HG02678 (cell line): ENCODE data around the gene DIP2A.
"Not testable (repeated sequence)": the region's sequence is repeated elsewhere in the genome, so short reads cannot be mapped to it uniquely, and the experiment has no call there.

Experiments
- ATAC-seq: cut with Tn5 transposase; IDR thresholded peaks from one replicate; pipeline ENCODE4 v1.9.1; 2021; ENCODE audit warnings: mild to moderate bottlenecking, moderate library complexity; ENCODE audit not compliant: unreplicated experiment

The DIP2A gene

DNA sequence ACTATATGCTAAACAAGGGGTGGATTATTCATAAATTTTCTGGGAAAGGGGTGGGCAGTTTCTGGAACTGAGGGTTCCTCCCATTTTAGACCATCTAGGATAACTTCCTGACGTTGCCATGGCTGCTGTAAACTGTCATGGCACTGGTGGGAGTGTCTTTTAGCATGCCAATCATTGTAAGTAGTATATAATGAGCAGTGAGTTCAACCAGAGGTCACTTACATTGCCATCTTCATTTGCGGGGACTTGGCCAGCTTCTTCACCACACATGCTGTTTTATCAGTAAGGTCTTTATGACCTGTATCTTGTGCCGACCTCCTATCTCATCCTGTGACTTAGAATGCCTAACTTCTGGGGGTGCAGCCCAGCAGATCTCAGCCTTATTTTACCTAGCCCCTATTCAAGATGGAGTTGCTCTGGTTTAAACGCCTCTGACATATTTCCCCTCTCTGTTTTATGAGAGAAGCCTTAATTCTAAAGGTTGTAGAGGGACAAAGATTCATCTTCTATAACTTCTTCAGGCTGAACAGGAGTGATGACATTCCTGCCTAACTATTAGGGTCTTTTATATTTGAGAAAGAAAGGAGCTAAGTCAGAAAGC is 60.4 kb downstream of the DIP2A start:
- no peak for ATAC-seq

DNA sequence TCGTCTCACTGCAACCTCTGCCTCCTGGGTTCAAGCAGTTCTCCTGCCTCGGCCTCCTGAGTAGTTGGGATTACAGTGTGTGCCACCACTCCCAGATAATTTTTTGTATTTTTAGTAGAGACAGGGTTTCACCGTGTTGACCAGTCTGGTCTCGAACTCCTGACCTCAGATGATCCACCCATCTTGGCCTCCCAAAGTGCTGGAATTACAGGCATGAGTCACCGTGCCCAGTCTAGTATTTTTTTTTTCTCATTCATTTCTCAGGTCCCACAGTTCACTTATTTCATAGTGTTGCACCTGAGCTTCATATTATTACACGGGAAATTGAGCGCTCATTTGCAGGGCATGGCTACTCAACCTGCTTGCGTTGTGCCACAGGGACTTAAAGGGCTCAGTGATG is 68.7 kb downstream of the DIP2A start:
- not testable (repeated sequence) for ATAC-seq

DNA sequence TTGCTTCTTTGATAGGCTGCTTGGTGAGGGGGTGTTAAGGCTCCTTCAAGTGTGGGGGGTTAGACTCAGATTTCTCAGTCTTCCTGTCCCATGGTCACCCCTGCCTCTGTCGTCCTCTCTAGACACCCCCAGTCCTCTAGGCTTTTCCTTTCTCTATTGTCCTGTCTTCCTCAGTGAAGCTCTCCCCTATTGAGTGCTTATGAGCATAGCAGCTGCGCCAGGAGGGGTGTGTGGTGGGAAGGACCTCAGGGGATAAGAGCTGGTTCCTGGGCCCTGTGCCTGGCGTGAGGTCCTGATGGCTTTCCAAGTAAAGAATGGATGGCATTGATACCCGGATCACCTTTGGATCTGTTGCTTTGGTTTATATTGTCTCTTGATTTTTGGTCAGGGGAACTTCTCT is 69.1 kb downstream of the DIP2A start:
- no peak for ATAC-seq

GRCh38 chr21:46532080-46532479 is 73.4 kb downstream of the DIP2A start:
- ATAC-seq: no peak

- no peak for ATAC-seq
These were observed 78.3 kb downstream of the DIP2A start for GRCh38 chr21:46537026-46537425.

DNA sequence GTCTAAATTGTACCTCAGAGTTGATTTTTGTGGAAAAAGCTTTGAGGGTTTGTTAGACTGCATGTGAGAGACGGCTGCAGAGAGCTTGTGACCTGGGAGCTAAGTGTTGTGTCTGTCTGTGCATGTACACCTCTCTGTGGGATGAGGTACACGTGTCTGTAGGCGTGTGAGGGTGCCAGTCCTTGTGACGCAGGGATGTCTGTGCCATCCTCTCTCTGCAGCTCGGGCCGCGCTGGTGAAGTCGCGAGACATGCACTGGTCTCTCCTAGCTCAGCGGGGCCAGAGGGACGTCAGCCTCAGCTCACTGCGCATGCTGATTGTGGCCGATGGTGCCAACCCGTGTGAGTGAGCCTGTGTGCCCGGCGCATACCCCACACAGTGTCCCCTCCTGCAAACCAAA is 79.6 kb downstream of the DIP2A start:
- ATAC-seq: no peak

GRCh38 chr21:46538851-46539666 is 80.4 kb downstream of the DIP2A start:
- no peak for ATAC-seq

- ATAC-seq: no peak
These were observed 81.5 kb downstream of the DIP2A start for GRCh38 chr21:46540087-46540710.

GRCh38 chr21:46542588-46543124 is 84.0 kb downstream of the DIP2A start:
- ATAC-seq: no peak

GRCh38 chr21:46543306-46543705 is 84.6 kb downstream of the DIP2A start:
- ATAC-seq: no peak

GRCh38 chr21:46544003-46544402 is 85.3 kb downstream of the DIP2A start:
- no peak for ATAC-seq

DNA sequence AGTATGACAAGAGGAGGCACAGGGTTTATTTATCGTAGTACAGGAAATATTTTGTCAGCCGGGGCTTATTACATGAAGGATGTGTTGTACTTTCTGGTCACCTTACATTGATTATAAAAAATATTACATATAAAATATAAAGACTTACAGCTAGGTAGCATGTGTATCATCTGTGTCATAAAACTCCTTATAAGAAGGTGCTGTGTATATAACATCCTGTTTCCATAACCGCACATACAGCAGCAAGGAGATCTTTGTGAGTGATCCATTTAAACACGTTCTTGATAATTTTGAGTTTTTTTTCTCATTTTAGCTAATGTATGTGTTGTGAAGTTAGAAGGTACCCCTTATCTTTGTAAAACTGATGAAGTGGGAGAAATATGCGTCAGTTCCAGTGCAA is 86.1 kb downstream of the DIP2A start:
- no peak for ATAC-seq

- ATAC-seq: no peak
These were observed 86.7 kb downstream of the DIP2A start for GRCh38 chr21:46545363-46545762.

DNA sequence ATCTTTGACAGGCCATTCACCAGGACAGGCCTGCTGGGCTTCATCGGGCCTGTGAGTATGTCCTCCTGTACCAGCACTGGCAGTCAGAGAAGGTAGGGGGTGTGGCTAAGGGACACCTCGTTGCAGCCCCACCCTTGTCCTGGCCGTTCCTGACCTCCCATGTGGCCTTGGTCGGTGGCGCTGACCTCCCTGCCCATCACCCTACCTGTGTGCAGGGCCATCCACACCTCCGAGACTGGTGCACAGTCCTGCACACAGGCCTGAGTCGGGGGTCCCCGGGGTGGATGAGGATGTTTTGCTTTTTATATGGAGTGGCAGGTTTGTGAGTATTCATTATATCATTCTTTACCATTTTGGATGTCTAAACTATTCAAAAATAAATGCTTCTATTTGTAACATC is 87.2 kb downstream of the DIP2A start:
- no peak for ATAC-seq

DNA sequence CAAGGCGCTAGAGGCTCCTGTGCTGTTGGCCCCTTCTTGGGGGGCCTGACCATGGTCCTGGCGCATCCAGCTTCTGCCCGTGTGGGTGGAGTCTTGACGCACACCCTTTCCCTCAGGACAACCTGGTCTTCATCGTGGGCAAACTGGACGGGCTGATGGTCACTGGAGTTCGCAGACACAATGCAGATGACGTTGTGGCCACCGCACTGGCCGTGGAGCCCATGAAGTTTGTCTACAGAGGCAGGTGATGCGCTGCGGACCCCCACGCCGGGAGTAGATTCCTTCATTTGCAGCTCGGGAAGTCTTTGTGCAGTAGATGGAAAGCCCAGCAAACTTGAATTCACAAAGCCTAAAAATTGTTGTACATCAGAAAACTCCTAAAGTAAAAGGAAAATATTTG is 88.1 kb downstream of the DIP2A start:
- no peak for ATAC-seq

GRCh38 chr21:46549650-46550049 is 91.0 kb downstream of the DIP2A start:
- ATAC-seq: no peak

GRCh38 chr21:46550116-46550941 is 91.6 kb downstream of the DIP2A start:
- ATAC-seq: no peak

DNA sequence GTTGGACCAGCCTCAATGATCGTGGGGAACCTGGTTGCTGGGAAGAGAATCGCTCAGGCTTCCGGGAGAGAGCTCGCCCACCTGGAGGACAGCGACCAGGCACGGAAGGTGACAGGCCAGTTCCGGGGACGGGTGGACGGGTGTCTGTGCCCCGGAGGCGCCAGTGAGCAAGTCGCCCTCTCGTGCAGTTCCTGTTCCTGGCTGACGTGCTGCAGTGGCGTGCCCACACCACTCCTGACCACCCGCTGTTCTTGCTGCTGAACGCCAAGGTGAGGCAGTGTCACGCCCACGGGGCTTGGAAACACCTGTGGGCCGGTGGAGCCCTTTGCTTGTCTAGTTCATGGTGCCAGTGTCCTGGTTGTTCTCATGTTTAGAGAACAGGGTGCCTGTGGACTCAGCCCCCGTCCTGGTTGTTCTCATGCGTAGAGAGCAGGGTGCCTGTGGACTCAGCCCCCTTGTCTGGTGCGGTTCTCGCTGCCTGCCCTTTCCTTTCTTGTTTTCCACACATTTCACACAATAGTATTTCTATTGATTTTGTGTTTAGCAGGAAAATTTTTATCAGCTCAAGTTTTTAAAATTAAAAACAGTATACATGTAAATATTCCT is 93.0 kb downstream of the DIP2A start:
- ATAC-seq: no peak

DNA sequence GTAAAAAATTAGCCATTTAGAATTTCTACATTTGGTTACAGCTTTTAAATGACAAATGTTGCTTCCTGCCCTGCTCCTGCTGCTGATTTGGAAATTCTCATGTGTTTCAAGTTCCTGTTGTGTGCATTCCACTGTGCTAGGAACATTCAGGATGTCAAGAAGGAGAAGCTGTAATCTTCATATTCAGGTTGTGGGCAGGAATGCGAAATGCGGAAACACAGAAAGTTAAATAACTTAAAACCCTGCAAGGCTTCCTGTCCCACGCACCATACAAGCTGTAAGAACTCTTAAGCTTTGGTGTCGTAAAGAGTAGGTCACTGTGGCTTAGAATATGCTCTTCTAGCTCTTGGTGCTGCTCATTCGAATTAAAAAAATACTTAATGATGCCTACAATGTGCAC is 93.6 kb downstream of the DIP2A start:
- ATAC-seq: no peak

DNA sequence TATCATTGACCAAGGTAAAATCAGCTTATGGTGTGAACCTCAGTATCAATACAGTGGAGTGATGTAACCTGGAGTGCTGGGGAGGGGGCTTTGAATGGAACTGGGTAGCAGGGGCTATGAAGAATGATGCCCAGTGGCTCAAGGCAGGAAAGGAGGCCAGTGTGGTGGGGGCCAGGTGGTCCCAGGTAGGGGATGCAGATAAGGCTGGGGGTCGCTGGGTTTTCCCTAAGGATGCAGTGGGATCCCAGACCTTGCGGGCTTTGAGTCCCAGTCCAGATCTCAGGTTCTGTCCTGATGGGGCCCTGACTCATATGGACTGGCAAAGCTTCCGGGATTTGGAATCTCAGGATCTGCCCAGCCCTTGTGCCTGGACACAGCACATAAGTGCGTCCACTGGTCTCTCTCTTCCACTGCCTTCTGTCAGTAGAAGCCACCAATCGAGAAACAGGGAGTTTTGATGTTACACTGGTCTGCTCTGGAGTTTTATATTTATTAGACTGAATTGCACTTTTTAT is 94.2 kb downstream of the DIP2A start:
- no peak for ATAC-seq
